ENCODE results near the gene PTAR1.

Gene PTAR1

GRCh38 chr9:69753830-69754229, 6.0 kb downstream of the PTAR1 start:
- DNase-seq (ENCODE audit: low spot score) (no peak), FAIRE-seq (no peak)

GRCh38 chr9:69750085-69750484, 9.7 kb downstream of the PTAR1 start:
- FAIRE-seq (no peak), DNase-seq (ENCODE audit: low spot score) (no peak)

DNA sequence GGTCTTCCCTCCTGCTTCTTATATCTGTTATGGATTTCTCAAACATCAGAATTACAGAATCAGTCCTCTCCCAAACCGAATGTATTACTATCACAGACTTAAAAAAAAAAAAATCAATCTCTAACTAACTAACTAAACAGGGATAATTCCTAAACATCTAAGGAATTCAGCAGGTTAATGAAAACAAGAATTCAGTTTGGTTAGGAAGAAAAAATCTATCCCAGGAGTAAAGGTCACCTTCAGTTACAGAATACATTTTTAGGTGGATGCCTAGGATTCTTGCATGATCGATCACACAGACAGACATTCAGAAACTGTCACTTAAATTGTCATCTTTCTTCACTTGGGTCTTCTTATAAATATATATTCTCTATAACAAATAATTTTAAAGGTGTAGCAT, 11.5 kb downstream of the PTAR1 start:
- no peak for FAIRE-seq
- DNase-seq (ENCODE audit: low spot score): no peak

DNA sequence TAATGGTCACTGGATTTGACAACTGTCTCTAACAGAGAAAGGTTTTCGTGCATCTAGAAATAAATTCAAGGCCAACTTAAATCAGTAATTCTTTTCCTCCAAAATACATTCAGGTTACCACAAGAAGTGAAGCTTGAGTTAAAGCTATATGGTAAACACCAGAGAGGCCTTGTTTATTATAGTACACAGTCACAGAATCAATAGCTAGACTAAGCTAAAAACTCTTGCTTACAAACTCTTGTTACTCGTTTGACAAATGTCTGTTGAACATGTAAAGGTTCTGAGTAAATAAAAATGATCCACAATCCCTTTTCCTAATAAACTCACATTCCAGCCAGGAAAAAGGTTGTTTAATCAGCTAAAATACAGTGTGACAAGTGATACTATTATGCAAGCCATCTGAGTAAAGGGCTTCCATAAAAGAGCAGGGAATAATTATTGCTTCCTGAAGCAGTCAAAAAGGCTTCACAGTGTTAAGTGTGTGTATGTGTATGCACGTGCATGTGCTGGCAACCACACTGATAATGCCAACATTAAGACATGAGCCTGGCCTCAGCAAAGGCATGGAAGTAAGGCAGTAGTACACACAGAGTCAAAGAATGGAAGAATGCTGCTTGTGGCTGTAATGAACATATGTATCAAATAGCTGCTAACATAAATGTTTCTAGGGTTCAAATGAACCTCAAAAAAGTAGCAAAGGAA, 12.8 kb downstream of the PTAR1 start:
- FAIRE-seq: no peak

DNA sequence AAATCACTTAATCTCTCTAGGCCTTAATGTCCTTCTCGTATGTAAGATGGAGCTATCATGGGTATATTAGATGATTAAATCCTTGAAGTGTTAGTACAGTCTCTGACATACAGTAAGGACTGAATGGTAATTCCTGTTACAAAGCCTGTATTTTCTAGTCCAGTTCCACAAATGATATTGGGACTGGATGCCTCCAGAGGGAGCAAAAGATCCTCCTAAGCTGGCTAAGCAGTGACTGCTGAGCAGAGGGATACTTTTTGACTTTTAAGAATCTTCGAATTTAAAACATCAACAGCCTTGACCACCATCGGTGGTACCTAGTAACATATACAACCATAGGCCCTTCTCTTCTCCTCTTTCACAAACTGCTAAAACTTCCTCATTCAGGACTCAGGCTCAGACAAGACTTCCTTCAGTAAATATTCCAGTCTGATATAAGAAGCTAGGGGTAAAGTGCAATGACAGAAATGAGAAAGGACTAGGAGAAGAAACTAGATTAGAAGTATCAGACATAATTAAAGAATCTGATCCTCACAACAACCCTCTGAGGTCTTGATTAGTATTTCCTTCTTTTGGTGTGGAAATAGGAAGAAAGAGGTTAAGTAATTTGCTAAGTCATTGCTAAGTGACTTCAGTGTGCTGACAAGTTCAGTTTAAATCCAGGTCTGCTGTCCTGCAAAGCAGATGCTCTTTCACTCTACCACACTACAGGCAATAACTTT, 13.9 kb downstream of the PTAR1 start:
- DNase-seq (ENCODE audit: low spot score) (no peak), FAIRE-seq (no peak)

More for the DNA sequence above, 12.8 kb downstream of the PTAR1 start:
- DNase-seq (ENCODE audit: low spot score): no peak

DNA sequence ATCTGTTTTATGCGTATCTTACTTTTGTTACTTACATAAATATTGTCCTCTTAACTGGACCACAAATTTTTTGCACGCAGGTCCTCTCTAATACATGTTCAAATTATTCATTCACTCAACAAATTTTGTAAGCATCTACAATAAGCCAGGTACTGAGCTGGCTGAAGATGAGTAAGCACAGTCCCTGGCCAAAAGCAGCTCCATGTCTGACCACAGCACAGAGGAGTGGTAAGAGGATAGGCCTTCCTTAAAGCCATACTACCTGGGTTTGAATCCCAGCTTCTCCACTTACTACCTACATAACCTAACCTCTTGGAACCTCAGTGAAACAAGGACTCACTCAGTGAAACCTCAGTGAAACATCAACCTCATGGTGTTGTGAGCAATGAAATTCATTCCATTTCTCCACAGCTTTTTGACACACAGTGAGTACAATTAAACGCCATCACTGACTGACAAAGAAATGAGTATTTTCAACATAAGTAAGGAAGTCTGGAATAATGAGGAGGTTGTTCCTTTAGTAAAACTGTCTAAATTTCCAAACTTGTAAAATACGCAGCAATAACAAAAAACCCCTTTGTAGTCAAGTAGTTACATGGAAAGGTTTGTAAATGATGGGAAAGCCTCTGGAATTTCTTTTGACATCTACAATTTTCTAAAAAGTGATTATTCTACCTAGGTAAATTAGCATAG, 15.0 kb downstream of the PTAR1 start:
- no peak for DNase-seq (ENCODE audit: low spot score)

DNA sequence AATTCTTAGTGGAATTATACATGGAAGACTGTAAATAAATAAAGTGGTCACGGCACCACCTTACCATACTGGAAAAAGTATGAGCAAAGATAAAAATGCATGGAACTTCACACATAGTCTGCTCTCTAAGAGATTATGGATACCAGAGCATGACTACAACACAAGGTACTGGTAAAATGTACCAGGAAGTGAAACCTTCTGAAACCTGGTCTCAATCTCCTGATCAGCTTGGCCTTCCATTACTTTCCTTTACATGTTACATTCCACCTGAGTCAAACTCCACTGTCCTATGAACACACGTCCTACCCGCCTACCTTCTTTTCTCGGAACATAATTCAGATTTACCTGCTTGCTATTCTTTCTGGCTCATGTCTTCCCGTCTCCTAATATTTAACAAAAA, 15.9 kb downstream of the PTAR1 start:
- FAIRE-seq (no peak), DNase-seq (ENCODE audit: low spot score) (no peak)

More for the DNA sequence above, 15.0 kb downstream of the PTAR1 start:
- no peak for FAIRE-seq

- no peak for DNase-seq (ENCODE audit: low spot score)
- no peak for FAIRE-seq
Observed at GRCh38 chr9:69740872-69741505, 18.8 kb downstream of the PTAR1 start.

GRCh38 chr9:69731348-69731747, 28.5 kb downstream of the PTAR1 start:
- DNase-seq (ENCODE audit: low spot score) (no peak), FAIRE-seq (no peak)

DNA sequence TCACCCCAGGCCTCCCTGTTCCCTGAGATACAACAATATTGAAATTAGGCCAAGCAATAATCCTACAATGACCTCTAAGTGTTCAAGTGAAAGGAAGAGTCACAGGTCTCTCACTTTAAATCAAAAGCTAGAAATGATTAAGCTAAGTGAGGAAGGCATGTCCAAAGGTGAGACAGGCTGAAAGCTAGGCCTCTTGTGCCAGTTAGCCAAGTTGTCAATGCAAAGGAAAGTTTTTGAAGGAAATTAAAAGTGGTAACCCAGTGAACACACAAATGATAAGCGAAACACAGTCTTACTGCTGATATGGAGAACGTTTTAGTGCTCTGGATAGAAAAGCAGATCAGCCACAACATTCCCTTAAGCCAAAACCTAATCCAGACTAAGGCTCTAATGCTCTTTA, 39.8 kb downstream of the PTAR1 start:
- DNase-seq (ENCODE audit: low spot score): no peak

GRCh38 chr9:69719367-69719766, 40.4 kb downstream of the PTAR1 start:
- FAIRE-seq (no peak), DNase-seq (ENCODE audit: low spot score) (no peak)

More for the DNA sequence above, 39.8 kb downstream of the PTAR1 start:
- no peak for FAIRE-seq

- DNase-seq (ENCODE audit: low spot score): no peak
- no peak for FAIRE-seq
Observed at GRCh38 chr9:69718218-69718617, 41.6 kb downstream of the PTAR1 start.

- DNase-seq (ENCODE audit: low spot score): no peak
- FAIRE-seq: no peak
Observed at GRCh38 chr9:69715825-69716224, 44.0 kb downstream of the PTAR1 start.

DNA sequence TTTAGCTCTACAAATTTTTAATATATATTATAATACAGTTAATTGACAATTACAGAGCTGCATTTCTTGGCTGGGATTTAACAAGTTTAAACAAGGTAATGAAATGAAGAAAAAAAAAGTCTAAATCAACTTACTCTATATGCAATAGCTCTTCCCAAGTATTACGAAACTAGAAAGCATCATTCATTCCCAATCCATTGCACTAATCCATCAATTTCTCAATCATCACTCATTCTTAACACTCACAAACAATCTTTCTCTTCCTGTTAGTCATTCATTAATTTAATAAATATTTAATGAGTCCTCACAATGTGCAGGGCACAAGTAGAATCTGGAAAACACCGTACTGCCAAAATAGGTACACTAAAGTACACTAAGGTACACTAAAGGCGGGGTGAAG, 44.7 kb downstream of the PTAR1 start:
- no peak for DNase-seq (ENCODE audit: low spot score)
- FAIRE-seq: no peak

GRCh38 chr9:69697475-69697874, 62.3 kb downstream of the PTAR1 start:
- DNase-seq (ENCODE audit: low spot score) (no peak), FAIRE-seq (no peak)

DNA sequence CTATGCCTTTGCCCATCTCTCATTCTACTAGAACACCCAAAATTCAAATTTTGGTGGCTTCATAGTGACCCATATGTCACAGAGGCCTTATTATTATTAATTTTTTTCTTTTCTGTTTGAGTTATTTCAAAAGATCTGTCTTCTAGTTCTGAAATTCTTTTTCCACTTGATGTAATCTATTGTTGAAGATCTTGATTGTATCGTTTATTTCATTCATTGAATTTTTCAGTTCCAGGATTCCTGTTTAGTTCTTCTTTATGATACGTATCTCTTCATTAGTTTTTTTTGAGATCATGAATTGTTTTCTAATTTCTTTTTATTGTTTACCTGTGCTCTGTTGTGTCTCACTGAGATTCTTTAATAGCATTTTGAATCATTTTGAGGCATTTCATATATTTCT, 63.0 kb downstream of the PTAR1 start:
- FAIRE-seq (no peak), DNase-seq (ENCODE audit: low spot score) (no peak)

DNA sequence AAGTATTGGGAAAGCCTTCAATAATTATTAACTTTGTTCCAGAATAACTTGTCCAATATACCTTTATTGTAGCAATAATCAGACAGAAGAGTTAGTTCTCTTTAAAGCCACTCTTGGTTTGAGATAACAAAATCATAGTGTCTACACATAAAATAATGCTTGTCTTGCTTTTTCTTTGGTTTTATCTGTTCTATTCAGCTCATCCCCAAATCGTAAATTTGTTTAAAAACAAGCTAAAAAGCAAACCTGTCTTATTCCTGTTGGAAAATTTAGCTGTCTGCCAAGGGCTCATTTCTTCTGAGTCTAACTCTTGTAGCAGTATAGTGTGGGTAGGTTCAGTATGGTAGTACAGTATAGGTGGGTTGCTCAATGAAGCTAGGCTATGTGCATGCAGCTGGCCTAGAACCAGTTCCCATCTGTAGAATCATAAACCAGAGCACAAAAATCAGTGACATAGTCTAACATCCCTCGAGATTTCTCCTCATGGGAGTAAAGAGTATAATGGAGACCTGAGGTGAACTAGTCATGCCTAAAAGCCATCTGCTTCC, 69.7 kb downstream of the PTAR1 start:
- no peak for DNase-seq (ENCODE audit: low spot score)
- FAIRE-seq: no peak

DNA sequence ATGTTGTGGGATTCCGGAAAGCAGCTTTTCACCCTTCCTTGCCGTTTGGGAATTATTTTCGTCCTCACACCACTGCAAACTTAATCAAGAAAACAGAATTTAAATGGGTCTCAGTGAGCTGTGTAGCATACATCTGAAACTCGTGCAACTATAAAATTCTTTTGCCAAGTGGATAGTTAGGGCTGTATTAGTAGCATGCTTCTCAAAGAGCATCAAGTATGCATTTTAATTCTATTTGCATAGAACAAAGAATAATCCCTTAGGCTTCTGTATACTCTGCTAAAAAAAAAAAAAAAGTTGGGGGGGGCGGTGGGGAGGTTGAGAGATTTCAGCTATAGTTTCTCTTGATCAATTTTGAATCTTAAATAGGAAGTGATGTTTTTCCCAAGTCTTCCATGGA, 75.9 kb downstream of the PTAR1 start:
- DNase-seq (ENCODE audit: low spot score): no peak
- no peak for FAIRE-seq

- DNase-seq (ENCODE audit: low spot score) (no peak), FAIRE-seq (no peak)
Observed at GRCh38 chr9:69678843-69679538, 80.8 kb downstream of the PTAR1 start.

DNA sequence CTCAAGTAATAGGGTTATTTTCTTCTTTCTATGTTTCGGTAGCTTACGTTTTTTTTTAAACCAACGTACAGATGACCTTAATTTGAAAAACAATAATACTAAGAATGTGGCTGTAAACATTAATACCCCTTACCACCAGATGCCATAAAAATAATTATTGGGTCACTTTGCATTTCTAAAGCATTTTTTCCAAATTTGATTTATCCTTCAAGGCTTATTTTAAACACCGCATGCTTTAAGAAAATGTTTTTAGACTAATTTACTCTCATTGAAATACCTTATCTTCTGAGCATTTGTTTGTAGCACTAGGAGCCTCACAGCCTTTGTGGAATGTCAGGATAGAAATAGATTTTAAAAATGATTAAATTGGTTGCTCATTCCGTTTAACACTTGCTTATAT, 81.9 kb downstream of the PTAR1 start:
- FAIRE-seq: no peak

GRCh38 chr9:69675563-69675962, 84.2 kb downstream of the PTAR1 start:
- no peak for DNase-seq (ENCODE audit: low spot score)
- FAIRE-seq: no peak

More for the DNA sequence above, 81.9 kb downstream of the PTAR1 start:
- no peak for DNase-seq (ENCODE audit: low spot score)
